ENCODE data around the gene PPFIBP1.

The PPFIBP1 gene

DNA sequence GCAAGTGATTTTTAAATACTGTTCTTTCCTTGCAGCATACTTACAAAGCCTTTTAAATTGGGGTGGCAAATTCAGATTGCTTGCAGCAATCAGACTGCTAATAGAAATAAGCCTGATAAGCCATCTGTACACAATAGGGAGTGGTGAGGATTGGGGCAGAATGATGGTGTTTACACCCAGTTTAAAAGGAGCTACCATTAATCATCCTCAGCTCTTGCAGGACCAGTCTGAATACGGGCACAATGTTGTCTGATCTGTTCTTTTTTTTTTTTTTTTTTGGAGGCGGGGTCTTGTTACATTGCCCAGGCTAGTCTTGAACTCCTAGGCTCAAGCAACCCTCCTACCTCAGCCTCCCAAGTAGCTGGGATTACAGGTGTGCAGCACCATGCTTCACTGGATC lies 122.1 kb downstream of the PPFIBP1 start:
- Histone ChIP-seq H3K9ac (ENCODE audit: low read length) (no peak overlapping the region), H3K36me3 (ENCODE audit: control insufficient read depth in 1 of 2, insufficient read depth in 2 of 2, low read length in 2 of 2) (peaks cover 0 to 9% of the 10 kb centered on the region in 2 experiments), H4K8ac (ENCODE audit: low read depth, low read length) (no peak overlapping the region), H2BK120ac (ENCODE audit: insufficient read depth, low read length, poor library complexity) (no peak overlapping the region), H3K79me1 (ENCODE audit: low read length) (no peaks in the 10 kb centered on the region), H4K12ac (ENCODE audit: low read depth, low read length) (no peak overlapping the region), H3K27me3 (ENCODE audit: insufficient read depth, low read length) (no peaks in the 10 kb centered on the region), H2AK5ac (ENCODE audit: low read length) (no peak overlapping the region), H3K4me2 (ENCODE audit: low read length) (no peak overlapping the region), H2BK12ac (ENCODE audit: low read length) (no peak overlapping the region), H3K27ac (ENCODE audit: low read depth, low read length) (peak overlapping the region; percentile 10), H3K4me3 (ENCODE audit: low read depth, low read length) (no peak overlapping the region), H3K18ac (ENCODE audit: low read length) (no peak overlapping the region), H4K91ac (ENCODE audit: low read depth, low read length) (no peak overlapping the region), H3K4me1 (ENCODE audit: control insufficient read depth in 1 of 2, insufficient read depth in 2 of 2, low read length in 2 of 2) (peaks cover 2% of the 10 kb centered on the region in 2 experiments), H3K23ac (ENCODE audit: low read length) (no peak overlapping the region), H3K4ac (ENCODE audit: low read depth, low read length) (no peak overlapping the region), H3K79me2 (ENCODE audit: control insufficient read depth, insufficient read depth, low read length, poor library complexity) (no peaks in the 10 kb centered on the region), H3K9me3 (ENCODE audit: insufficient read depth, low read depth, low read length) (no peaks in the 10 kb centered on the region), H2AFZ (ENCODE audit: insufficient read depth, low read length, poor library complexity) (no peak overlapping the region), H2BK5ac (ENCODE audit: low read depth, low read length, poor library complexity) (no peak overlapping the region), H3K14ac (ENCODE audit: low read length) (no peak overlapping the region)
- peak in 1 of 2 donors; percentile 61 for DNase-seq
- WGBS (ENCODE audit: extremely low coverage, insufficient coverage, insufficient read length), result no CpG with 5 or more reads among the region's 2 CpGs

- Histone ChIP-seq H2BK12ac (ENCODE audit: low read length) (no peak overlapping the region), H4K91ac (ENCODE audit: low read depth, low read length) (no peak overlapping the region), H3K79me1 (ENCODE audit: low read length) (no peaks in the 10 kb centered on the region), H3K4me2 (ENCODE audit: low read length) (no peak overlapping the region), H3K23ac (ENCODE audit: low read length) (no peak overlapping the region), H3K9me3 (ENCODE audit: insufficient read depth, low read depth, low read length) (no peaks in the 10 kb centered on the region), H3K4me1 (ENCODE audit: control insufficient read depth in 1 of 2, insufficient read depth in 2 of 2, low read length in 2 of 2) (peaks cover 2% of the 10 kb centered on the region in 2 experiments), H2BK5ac (ENCODE audit: low read depth, low read length, poor library complexity) (no peak overlapping the region), H3K14ac (ENCODE audit: low read length) (no peak overlapping the region), H3K4me3 (ENCODE audit: low read depth, low read length) (no peak overlapping the region), H3K9ac (ENCODE audit: low read length) (no peak overlapping the region), H3K27ac (ENCODE audit: low read depth, low read length) (no peak overlapping the region), H3K36me3 (ENCODE audit: control insufficient read depth in 1 of 2, insufficient read depth in 2 of 2, low read length in 2 of 2) (peaks cover 0 to 10% of the 10 kb centered on the region in 2 experiments), H4K12ac (ENCODE audit: low read depth, low read length) (no peak overlapping the region), H3K4ac (ENCODE audit: low read depth, low read length) (no peak overlapping the region), H2BK120ac (ENCODE audit: insufficient read depth, low read length, poor library complexity) (no peak overlapping the region), H2AFZ (ENCODE audit: insufficient read depth, low read length, poor library complexity) (no peak overlapping the region), H2AK5ac (ENCODE audit: low read length) (no peak overlapping the region), H3K79me2 (ENCODE audit: control insufficient read depth, insufficient read depth, low read length, poor library complexity) (no peaks in the 10 kb centered on the region), H3K27me3 (ENCODE audit: insufficient read depth, low read length) (no peaks in the 10 kb centered on the region), H4K8ac (ENCODE audit: low read depth, low read length) (no peak overlapping the region), H3K18ac (ENCODE audit: low read length) (no peak overlapping the region)
- DNase-seq, result peak; percentile 58 to 92
- no CpG with 5 or more reads among the region's 1 CpG for WGBS (ENCODE audit: extremely low coverage, insufficient coverage, insufficient read length)
These were observed 126.0 kb downstream of the PPFIBP1 start for GRCh38 chr12:27650011-27650410.

DNA sequence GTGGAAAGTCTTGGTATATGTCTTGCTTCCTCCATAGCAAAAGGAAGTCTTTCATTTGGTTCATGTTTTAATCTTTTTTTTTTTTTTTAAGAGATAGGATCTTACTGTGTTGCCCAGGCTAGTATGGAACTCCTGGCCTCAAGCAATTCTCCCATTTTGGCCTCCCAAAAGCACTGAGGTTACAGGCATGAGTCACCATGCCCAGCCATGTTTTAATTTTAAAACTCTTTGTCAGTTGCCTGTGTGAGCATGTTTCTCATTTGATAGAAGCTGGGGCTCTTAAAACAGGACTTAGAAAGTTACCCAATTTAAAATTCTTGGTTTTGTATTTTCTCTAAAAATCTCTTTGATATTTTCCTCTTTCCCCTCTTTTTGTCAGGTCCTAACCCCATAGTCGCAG lies 127.2 kb downstream of the PPFIBP1 start:
- no peaks in the 10 kb centered on the region for H3K79me1 ChIP-seq (ENCODE audit: low read length)
- H3K4me2 ChIP-seq (ENCODE audit: low read length), result no peak overlapping the region
- no peak overlapping the region for H3K18ac ChIP-seq (ENCODE audit: low read length)
- no peak overlapping the region for H4K8ac ChIP-seq (ENCODE audit: low read depth, low read length)
- H3K4ac ChIP-seq (ENCODE audit: low read depth, low read length), result no peak overlapping the region
- no peak overlapping the region for H4K12ac ChIP-seq (ENCODE audit: low read depth, low read length)
- peaks cover 0 to 9% of the 10 kb centered on the region in 2 experiments for H3K36me3 ChIP-seq (ENCODE audit: control insufficient read depth in 1 of 2, insufficient read depth in 2 of 2, low read length in 2 of 2)
- WGBS (ENCODE audit: extremely low coverage, insufficient coverage, insufficient read length), result no CpG with 5 or more reads among the region's 1 CpG
- no peak overlapping the region for H2BK12ac ChIP-seq (ENCODE audit: low read length)
- peak; percentile 33 to 68 for DNase-seq
- H3K4me3 ChIP-seq (ENCODE audit: low read depth, low read length), result no peak overlapping the region
- H3K9ac ChIP-seq (ENCODE audit: low read length), result no peak overlapping the region
- no peak overlapping the region for H2AK5ac ChIP-seq (ENCODE audit: low read length)
- H3K4me1 ChIP-seq (ENCODE audit: control insufficient read depth in 1 of 2, insufficient read depth in 2 of 2, low read length in 2 of 2), result peaks cover under 1 to 2% of the 10 kb centered on the region in 2 experiments
- H3K79me2 ChIP-seq (ENCODE audit: control insufficient read depth, insufficient read depth, low read length, poor library complexity), result no peaks in the 10 kb centered on the region
- no peak overlapping the region for H3K23ac ChIP-seq (ENCODE audit: low read length)
- peak overlapping the region; percentile 36 for H2BK120ac ChIP-seq (ENCODE audit: insufficient read depth, low read length, poor library complexity)
- no peak overlapping the region for H2AFZ ChIP-seq (ENCODE audit: insufficient read depth, low read length, poor library complexity)
- no peaks in the 10 kb centered on the region for H3K27me3 ChIP-seq (ENCODE audit: insufficient read depth, low read length)
- no peaks in the 10 kb centered on the region for H3K9me3 ChIP-seq (ENCODE audit: insufficient read depth, low read depth, low read length)
- H3K14ac ChIP-seq (ENCODE audit: low read length), result no peak overlapping the region
- no peak overlapping the region for H4K91ac ChIP-seq (ENCODE audit: low read depth, low read length)
- no peak overlapping the region for H2BK5ac ChIP-seq (ENCODE audit: low read depth, low read length, poor library complexity)
- H3K27ac ChIP-seq (ENCODE audit: low read depth, low read length), result no peak overlapping the region

DNA sequence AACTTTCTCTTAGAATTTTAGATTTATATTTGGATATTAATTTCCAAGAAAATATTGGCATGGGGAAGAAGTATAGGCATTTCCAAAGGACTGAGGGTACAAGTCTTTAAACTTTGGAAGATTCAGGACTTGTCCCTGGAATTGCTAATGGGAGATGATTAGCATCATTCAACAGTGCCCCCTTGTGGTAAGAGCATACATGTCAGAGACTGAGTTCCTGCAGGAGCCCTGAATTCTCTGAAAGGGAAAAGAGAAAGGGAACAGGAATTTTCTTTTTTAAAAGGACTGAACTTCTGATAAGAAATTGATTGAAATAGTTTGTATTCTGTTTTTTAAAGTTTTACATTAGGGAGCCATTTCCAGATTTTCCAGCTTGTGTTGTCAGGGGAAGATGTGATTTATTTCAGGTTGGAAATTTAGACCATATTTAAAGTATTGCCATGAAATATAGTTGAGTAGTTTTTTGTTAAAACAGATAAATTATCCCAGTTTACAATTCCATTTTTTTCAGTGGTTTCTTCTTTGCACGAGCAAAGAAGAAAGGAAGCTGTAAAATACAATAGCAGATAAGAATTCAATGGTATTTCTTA lies 128.3 kb downstream of the PPFIBP1 start:
- Histone ChIP-seq H2BK5ac (ENCODE audit: low read depth, low read length, poor library complexity) (no peak overlapping the region), H2BK12ac (ENCODE audit: low read length) (no peak overlapping the region), H3K79me1 (ENCODE audit: low read length) (no peaks in the 10 kb centered on the region), H3K18ac (ENCODE audit: low read length) (no peak overlapping the region), H4K12ac (ENCODE audit: low read depth, low read length) (no peak overlapping the region), H3K4me1 (ENCODE audit: control insufficient read depth in 1 of 2, insufficient read depth in 2 of 2, low read length in 2 of 2) (peaks cover 0 to 2% of the 10 kb centered on the region in 2 experiments), H2AK5ac (ENCODE audit: low read length) (no peak overlapping the region), H3K27me3 (ENCODE audit: insufficient read depth, low read length) (no peaks in the 10 kb centered on the region), H3K4me3 (ENCODE audit: low read depth, low read length) (no peak overlapping the region), H2BK120ac (ENCODE audit: insufficient read depth, low read length, poor library complexity) (no peak overlapping the region), H3K23ac (ENCODE audit: low read length) (no peak overlapping the region), H3K27ac (ENCODE audit: low read depth, low read length) (no peak overlapping the region), H3K9me3 (ENCODE audit: insufficient read depth, low read depth, low read length) (no peaks in the 10 kb centered on the region), H3K9ac (ENCODE audit: low read length) (no peak overlapping the region), H3K14ac (ENCODE audit: low read length) (no peak overlapping the region), H3K4ac (ENCODE audit: low read depth, low read length) (no peak overlapping the region), H4K8ac (ENCODE audit: low read depth, low read length) (no peak overlapping the region), H3K4me2 (ENCODE audit: low read length) (no peak overlapping the region), H3K36me3 (ENCODE audit: control insufficient read depth in 1 of 2, insufficient read depth in 2 of 2, low read length in 2 of 2) (peaks cover 0 to 7% of the 10 kb centered on the region in 2 experiments), H4K91ac (ENCODE audit: low read depth, low read length) (no peak overlapping the region), H3K79me2 (ENCODE audit: control insufficient read depth, insufficient read depth, low read length, poor library complexity) (no peaks in the 10 kb centered on the region), H2AFZ (ENCODE audit: insufficient read depth, low read length, poor library complexity) (no peak overlapping the region)
- WGBS (ENCODE audit: extremely low coverage, insufficient coverage, insufficient read length), result no CpG with 5 or more reads among the region's 1 CpG
- DNase-seq, result peak; percentile 68 to 96

Measured in trophoblast cell (in vitro differentiated cells and primary cell).